Measurements from ENCODE around the gene ITFG1.
A peak's percentile ranks its signal among the peaks of the same experiment; 100 is the strongest.
"Not testable (repeated sequence)": the region's sequence is repeated elsewhere in the genome, so short reads cannot be mapped to it uniquely, and the experiment has no call there.

Gene ITFG1

GRCh38 chr16:47473004-47473403 is 12.1 kb upstream of the ITFG1 start:
- not testable (repeated sequence) for DNase-seq

GRCh38 chr16:47470810-47471209 is 9.9 kb upstream of the ITFG1 start:
- no peak for DNase-seq

- no peak for DNase-seq
Observed at GRCh38 chr16:47470211-47470610, 9.3 kb upstream of the ITFG1 start.

GRCh38 chr16:47469227-47469626 is 8.4 kb upstream of the ITFG1 start:
- no peak for DNase-seq

- not testable (repeated sequence) for DNase-seq
Observed at GRCh38 chr16:47468070-47468689, 7.3 kb upstream of the ITFG1 start.

GRCh38 chr16:47467501-47467900 is 6.6 kb upstream of the ITFG1 start:
- DNase-seq: no peak

- no peak for DNase-seq
Observed at GRCh38 chr16:47465919-47466630, 5.2 kb upstream of the ITFG1 start.

- DNase-seq: peak in 1 of 2 experiments; percentile 19
Observed at GRCh38 chr16:47463771-47464624, 3.1 kb upstream of the ITFG1 start.

GRCh38 chr16:47461598-47462266 is 869 bp upstream of the ITFG1 start:
- peak; percentile 50 to 57 for DNase-seq

GRCh38 chr16:47460359-47460710 is 528 bp downstream of the ITFG1 start:
- no peak for DNase-seq

- DNase-seq: no peak
Observed at GRCh38 chr16:47459603-47460002, 1.3 kb downstream of the ITFG1 start.

GRCh38 chr16:47458331-47458730 is 2.5 kb downstream of the ITFG1 start:
- DNase-seq: no peak

- DNase-seq: no peak
Observed at GRCh38 chr16:47449788-47450187, 11.1 kb downstream of the ITFG1 start.

GRCh38 chr16:47448830-47449575 is 11.9 kb downstream of the ITFG1 start:
- DNase-seq: no peak

GRCh38 chr16:47446431-47446830 is 14.4 kb downstream of the ITFG1 start:
- DNase-seq: no peak

GRCh38 chr16:47442884-47443283 is 18.0 kb downstream of the ITFG1 start:
- not testable (repeated sequence) for DNase-seq

- DNase-seq: not testable (repeated sequence)
Observed at GRCh38 chr16:47440066-47440465, 20.8 kb downstream of the ITFG1 start.

- DNase-seq: not testable (repeated sequence)
Observed at GRCh38 chr16:47434274-47434673, 26.6 kb downstream of the ITFG1 start.

- no peak for DNase-seq
Observed at GRCh38 chr16:47431960-47432359, 28.9 kb downstream of the ITFG1 start.

GRCh38 chr16:47426806-47427205 is 34.1 kb downstream of the ITFG1 start:
- no peak for DNase-seq

- DNase-seq: no peak
Observed at GRCh38 chr16:47424846-47425245, 36.0 kb downstream of the ITFG1 start.

GRCh38 chr16:47416869-47417268 is 44.0 kb downstream of the ITFG1 start:
- no peak for DNase-seq

Data from AML-193 (cell line).